Measurements from ENCODE around the gene OR10V1.

Gene OR10V1

GRCh38 chr11:59667812-59668187 lies 45.8 kb downstream of the OR10V1 start:
- DNase-seq, result no peak

DNA sequence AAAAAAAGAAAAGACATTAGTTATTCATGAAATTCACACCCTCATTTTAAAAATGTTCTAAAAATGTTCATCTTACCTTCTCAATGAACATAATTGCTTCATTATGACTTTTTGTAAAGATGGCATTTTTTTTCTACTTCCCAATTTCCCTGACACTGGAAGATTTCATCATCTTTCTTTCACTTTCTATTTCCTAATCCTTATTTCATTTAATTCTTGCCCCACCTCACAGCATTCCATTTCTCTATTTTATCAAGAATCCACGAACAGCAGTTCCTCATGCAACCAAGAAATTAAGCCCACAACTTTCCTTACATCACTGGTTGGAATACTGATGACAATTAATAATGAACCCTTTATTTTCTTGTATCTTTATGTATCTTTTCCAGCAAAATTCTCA lies 46.7 kb downstream of the OR10V1 start:
- DNase-seq, result no peak

All from effector CD4-positive, alpha-beta T cell (primary cell).